HepG2 (cell line): ENCODE results near the gene OSBPL5.

Source experiments
- JDP2 ChIP-seq: sonication (generic); formaldehyde crosslinking; IDR thresholded peaks from 2 replicates; pipeline ENCODE4 v1.8.1; 2022; ENCODE audit warnings: missing genetic modification reagents, borderline replicate concordance
- KDM1A ChIP-seq: IDR thresholded peaks from 2 replicates; pipeline ENCODE4 v1.6.1; 2016; ENCODE audit warnings: missing compliant biosample characterization
- POLR2A ChIP-seq, 2 experiments: IDR thresholded peaks; 2 replicates each; pipeline ENCODE4 v1.6.1; 2011; ENCODE audit warnings: low read depth in 2 of 2, low read length in 2 of 2, mild to moderate bottlenecking in 1 of 2, moderate library complexity in 1 of 2; ENCODE audit not compliant: insufficient read depth in 1 of 2
- RFXANK ChIP-seq: IDR thresholded peaks from 2 replicates; pipeline ENCODE4 v1.6.1; 2016
- SIX4 ChIP-seq: sonication (generic); formaldehyde crosslinking; IDR thresholded peaks from 2 replicates; pipeline ENCODE4 v1.4.0; 2020; ENCODE audit warnings: missing genetic modification reagents
- ZBTB21 ChIP-seq: sonication (generic); formaldehyde crosslinking; IDR thresholded peaks from 2 replicates; pipeline ENCODE4 v1.4.0; 2020; ENCODE audit warnings: missing genetic modification reagents
- ZNF44 ChIP-seq: sonication (generic); formaldehyde crosslinking; IDR thresholded peaks from 2 replicates; pipeline ENCODE4 v1.5.1; 2020; ENCODE audit warnings: mild to moderate bottlenecking, missing genetic modification reagents
- ZNF784 ChIP-seq: sonication (generic); formaldehyde crosslinking; IDR thresholded peaks from 2 replicates; pipeline ENCODE4 v1.5.1; 2020; ENCODE audit warnings: missing genetic modification reagents, mild to moderate bottlenecking, borderline replicate concordance
- TF ChIP-seq, protein P1 (sequence below): sonication (generic); formaldehyde crosslinking; conservative IDR thresholded peaks from 2 replicates; pipeline ENCODE4 v1.4.0; 2020; ENCODE audit warnings: missing genetic modification reagents
- TF ChIP-seq, protein P2 (sequence below): sonication (generic); formaldehyde crosslinking; IDR thresholded peaks from 2 replicates; pipeline ENCODE4 v1.4.0; 2020; ENCODE audit warnings: missing genetic modification reagents, mild to moderate bottlenecking, borderline replicate concordance
- TF ChIP-seq, protein P3 (sequence below), 2 experiments: sonication (generic) in 1 of 2; formaldehyde crosslinking in 1 of 2; IDR thresholded peaks; 2 replicates each; pipeline versions ENCODE4 v1.5.1 to v1.6.1; 2011 to 2020; ENCODE audit warnings: borderline replicate concordance in 1 of 2, low read depth in 1 of 2, low read length in 1 of 2, mild to moderate bottlenecking in 1 of 2, missing genetic modification reagents in 1 of 2, moderate library complexity in 1 of 2
- TF ChIP-seq, protein P4 (sequence below): conservative IDR thresholded peaks from 2 replicates; pipeline ENCODE4 v1.6.1; 2018; ENCODE audit warnings: missing genetic modification reagents

- TF ChIP-seq POLR2A (IDR thresholded peaks at IDR 0.05; ENCODE audit: insufficient read depth in 1 of 2, low read depth in 2 of 2, low read length in 2 of 2): no peak
- no peak for TF ChIP-seq ZBTB21
- TF ChIP-seq, protein P1, sequence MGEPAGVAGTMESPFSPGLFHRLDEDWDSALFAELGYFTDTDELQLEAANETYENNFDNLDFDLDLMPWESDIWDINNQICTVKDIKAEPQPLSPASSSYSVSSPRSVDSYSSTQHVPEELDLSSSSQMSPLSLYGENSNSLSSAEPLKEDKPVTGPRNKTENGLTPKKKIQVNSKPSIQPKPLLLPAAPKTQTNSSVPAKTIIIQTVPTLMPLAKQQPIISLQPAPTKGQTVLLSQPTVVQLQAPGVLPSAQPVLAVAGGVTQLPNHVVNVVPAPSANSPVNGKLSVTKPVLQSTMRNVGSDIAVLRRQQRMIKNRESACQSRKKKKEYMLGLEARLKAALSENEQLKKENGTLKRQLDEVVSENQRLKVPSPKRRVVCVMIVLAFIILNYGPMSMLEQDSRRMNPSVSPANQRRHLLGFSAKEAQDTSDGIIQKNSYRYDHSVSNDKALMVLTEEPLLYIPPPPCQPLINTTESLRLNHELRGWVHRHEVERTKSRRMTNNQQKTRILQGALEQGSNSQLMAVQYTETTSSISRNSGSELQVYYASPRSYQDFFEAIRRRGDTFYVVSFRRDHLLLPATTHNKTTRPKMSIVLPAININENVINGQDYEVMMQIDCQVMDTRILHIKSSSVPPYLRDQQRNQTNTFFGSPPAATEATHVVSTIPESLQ: no peak
- TF ChIP-seq RFXANK (CRISPR knock-in tag): no peak
- no peak for TF ChIP-seq SIX4
- TF ChIP-seq, protein P2, sequence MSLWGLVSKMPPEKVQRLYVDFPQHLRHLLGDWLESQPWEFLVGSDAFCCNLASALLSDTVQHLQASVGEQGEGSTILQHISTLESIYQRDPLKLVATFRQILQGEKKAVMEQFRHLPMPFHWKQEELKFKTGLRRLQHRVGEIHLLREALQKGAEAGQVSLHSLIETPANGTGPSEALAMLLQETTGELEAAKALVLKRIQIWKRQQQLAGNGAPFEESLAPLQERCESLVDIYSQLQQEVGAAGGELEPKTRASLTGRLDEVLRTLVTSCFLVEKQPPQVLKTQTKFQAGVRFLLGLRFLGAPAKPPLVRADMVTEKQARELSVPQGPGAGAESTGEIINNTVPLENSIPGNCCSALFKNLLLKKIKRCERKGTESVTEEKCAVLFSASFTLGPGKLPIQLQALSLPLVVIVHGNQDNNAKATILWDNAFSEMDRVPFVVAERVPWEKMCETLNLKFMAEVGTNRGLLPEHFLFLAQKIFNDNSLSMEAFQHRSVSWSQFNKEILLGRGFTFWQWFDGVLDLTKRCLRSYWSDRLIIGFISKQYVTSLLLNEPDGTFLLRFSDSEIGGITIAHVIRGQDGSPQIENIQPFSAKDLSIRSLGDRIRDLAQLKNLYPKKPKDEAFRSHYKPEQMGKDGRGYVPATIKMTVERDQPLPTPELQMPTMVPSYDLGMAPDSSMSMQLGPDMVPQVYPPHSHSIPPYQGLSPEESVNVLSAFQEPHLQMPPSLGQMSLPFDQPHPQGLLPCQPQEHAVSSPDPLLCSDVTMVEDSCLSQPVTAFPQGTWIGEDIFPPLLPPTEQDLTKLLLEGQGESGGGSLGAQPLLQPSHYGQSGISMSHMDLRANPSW (CRISPR knock-in tag): no peak
- TF ChIP-seq JDP2: no peak
- TF ChIP-seq, protein P3, sequence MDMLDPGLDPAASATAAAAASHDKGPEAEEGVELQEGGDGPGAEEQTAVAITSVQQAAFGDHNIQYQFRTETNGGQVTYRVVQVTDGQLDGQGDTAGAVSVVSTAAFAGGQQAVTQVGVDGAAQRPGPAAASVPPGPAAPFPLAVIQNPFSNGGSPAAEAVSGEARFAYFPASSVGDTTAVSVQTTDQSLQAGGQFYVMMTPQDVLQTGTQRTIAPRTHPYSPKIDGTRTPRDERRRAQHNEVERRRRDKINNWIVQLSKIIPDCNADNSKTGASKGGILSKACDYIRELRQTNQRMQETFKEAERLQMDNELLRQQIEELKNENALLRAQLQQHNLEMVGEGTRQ (IDR thresholded peaks at IDR 0.05; ENCODE audit: low read depth, low read length): no peak
- TF ChIP-seq, protein P3 (CRISPR knock-in tag; IDR thresholded peaks at IDR 0.05; ENCODE audit: borderline replicate concordance): no peak
- TF ChIP-seq KDM1A (CRISPR knock-in tag): no peak
- TF ChIP-seq, protein P4, sequence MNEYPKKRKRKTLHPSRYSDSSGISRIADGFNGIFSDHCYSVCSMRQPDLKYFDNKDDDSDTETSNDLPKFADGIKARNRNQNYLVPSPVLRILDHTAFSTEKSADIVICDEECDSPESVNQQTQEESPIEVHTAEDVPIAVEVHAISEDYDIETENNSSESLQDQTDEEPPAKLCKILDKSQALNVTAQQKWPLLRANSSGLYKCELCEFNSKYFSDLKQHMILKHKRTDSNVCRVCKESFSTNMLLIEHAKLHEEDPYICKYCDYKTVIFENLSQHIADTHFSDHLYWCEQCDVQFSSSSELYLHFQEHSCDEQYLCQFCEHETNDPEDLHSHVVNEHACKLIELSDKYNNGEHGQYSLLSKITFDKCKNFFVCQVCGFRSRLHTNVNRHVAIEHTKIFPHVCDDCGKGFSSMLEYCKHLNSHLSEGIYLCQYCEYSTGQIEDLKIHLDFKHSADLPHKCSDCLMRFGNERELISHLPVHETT: no peak
- no peak for TF ChIP-seq ZNF44
- no peak for TF ChIP-seq ZNF784 (CRISPR knock-in tag)
Observed at GRCh38 chr11:3162410-3163240, 2.5 kb downstream of the OSBPL5 start.
